WTC11 (cell line): ENCODE results near the gene NLGN3. TPM values are rescaled to one million over a fixed set of nuclear protein-coding genes. Genes with fewer than 3 reads are reported as not detected.

Source experiments
- ATAC-seq: fragments of 200-7000 bp; cut with Tn5 transposase; 2 replicates; pipeline ENCODE4 v1.10.0; 2021; ENCODE audit warnings: mild to moderate bottlenecking, moderate library complexity
- CTCF ChIA-PET: fragments of 300-600 bp; sonication (Branson Sonifier 250); formaldehyde crosslinking; loops from one replicate; lab custom pipeline; 2021; ENCODE audit warnings: antibody characterized with exemption; lab: Charles Lee
- POLR2A ChIA-PET: fragments of 350-600 bp; sonication (Branson Sonifier 250); formaldehyde crosslinking; loops from one replicate; lab custom pipeline; 2021; ENCODE audit warnings: antibody characterized with exemption; lab: Charles Lee
- DNase-seq: peaks from one replicate; pipeline ENCODE4 v3.0.0; 2021; ENCODE audit warnings: low spot score
- H3K27ac Mint-ChIP-seq: 2 replicates; pipeline ENCODE4 v1.8.0; 2021; ENCODE audit warnings: mixed read lengths
- H3K27me3 Mint-ChIP-seq: 2 replicates; pipeline ENCODE4 v1.8.0; 2021; ENCODE audit warnings: low read depth, mild to moderate bottlenecking, moderate library complexity, mixed read lengths
- H3K36me3 Mint-ChIP-seq: 2 replicates; pipeline ENCODE4 v1.8.0; 2021; ENCODE audit warnings: mixed read lengths
- H3K4me1 Mint-ChIP-seq: 2 replicates; pipeline ENCODE4 v1.8.0; 2022; ENCODE audit warnings: mixed read lengths
- H3K4me3 Mint-ChIP-seq: 2 replicates; pipeline ENCODE4 v1.8.0; 2021; ENCODE audit warnings: mild to moderate bottlenecking, moderate library complexity, mixed read lengths
- H3K9me3 Mint-ChIP-seq: 2 replicates; pipeline ENCODE4 v1.8.0; 2021; ENCODE audit warnings: mixed read lengths
- ESRRA ChIP-seq: sonication (generic); formaldehyde crosslinking; IDR thresholded peaks from 2 replicates; pipeline ENCODE4 v1.8.1; 2022; ENCODE audit warnings: mild to moderate bottlenecking, missing genetic modification reagents, borderline replicate concordance
- ETV6 ChIP-seq: sonication (generic); formaldehyde crosslinking; IDR thresholded peaks from 2 replicates; pipeline ENCODE4 v1.8.1; 2022; ENCODE audit warnings: mild to moderate bottlenecking, missing genetic modification reagents
- IRF1 ChIP-seq: sonication (generic); formaldehyde crosslinking; IDR thresholded peaks from 2 replicates; pipeline ENCODE4 v1.8.0; 2023; ENCODE audit warnings: missing genetic modification reagents
- MXD4 ChIP-seq: fragments of 250-450 bp; sonication (Bioruptor Pico); IDR thresholded peaks from 2 replicates; pipeline ENCODE4 v1.8.0; 2021; ENCODE audit warnings: mild to moderate bottlenecking, moderate library complexity, borderline replicate concordance
- NFATC4 ChIP-seq: fragments of 250-450 bp; sonication (Bioruptor Pico); IDR thresholded peaks from 2 replicates; pipeline ENCODE4 v1.9.0; 2021; ENCODE audit warnings: mild to moderate bottlenecking
- OVOL2 ChIP-seq: fragments of 250-450 bp; sonication (Bioruptor Pico); IDR thresholded peaks from 2 replicates; pipeline ENCODE4 v1.9.0; 2021; ENCODE audit warnings: mild to moderate bottlenecking, borderline replicate concordance
- SP1 ChIP-seq: sonication (generic); formaldehyde crosslinking; conservative IDR thresholded peaks from 2 replicates; pipeline ENCODE4 v1.8.1; 2022; ENCODE audit warnings: missing genetic modification reagents
- TCF7 ChIP-seq: sonication (generic); formaldehyde crosslinking; IDR thresholded peaks from 2 replicates; pipeline ENCODE4 v1.8.0; 2022; ENCODE audit warnings: mild to moderate bottlenecking, low read depth, missing genetic modification reagents, moderate library complexity
- TEAD1 ChIP-seq: sonication (generic); formaldehyde crosslinking; IDR thresholded peaks from 2 replicates; pipeline ENCODE4 v1.8.0; 2022; ENCODE audit warnings: mild to moderate bottlenecking, missing genetic modification reagents
- ZNF138 ChIP-seq: sonication (generic); formaldehyde crosslinking; conservative IDR thresholded peaks from 2 replicates; pipeline ENCODE4 v1.8.1; 2022; ENCODE audit warnings: mild to moderate bottlenecking, moderate library complexity, missing genetic modification reagents
- ZNF423 ChIP-seq: fragments of 250-450 bp; sonication (Bioruptor Pico); IDR thresholded peaks from 2 replicates; pipeline ENCODE4 v2.1.2; 2022; ENCODE audit warnings: mild to moderate bottlenecking, moderate library complexity
- total RNA-seq: library from RNA; stranded (reverse); gene quantifications from 3 replicates; pipeline ENCODE4 v1.2.3, GENCODE V29; 2021
- TF ChIP-seq, protein P1 (sequence below): sonication (generic); formaldehyde crosslinking; IDR thresholded peaks from 2 replicates; pipeline ENCODE4 v1.8.1; 2023; ENCODE audit warnings: mild to moderate bottlenecking, missing genetic modification reagents
- TF ChIP-seq, protein P2 (sequence below): sonication (generic); formaldehyde crosslinking; IDR thresholded peaks from 2 replicates; pipeline ENCODE4 v1.8.1; 2023; ENCODE audit warnings: mild to moderate bottlenecking, missing genetic modification reagents, moderate library complexity
- TF ChIP-seq, protein P3 (sequence below): sonication (generic); formaldehyde crosslinking; IDR thresholded peaks from 2 replicates; pipeline ENCODE4 v1.8.1; 2023; ENCODE audit warnings: mild to moderate bottlenecking, moderate library complexity, missing genetic modification reagents
- TF ChIP-seq, protein P4 (sequence below): sonication (generic); formaldehyde crosslinking; conservative IDR thresholded peaks from 2 replicates; pipeline ENCODE4 v1.8.1; 2022; ENCODE audit warnings: mild to moderate bottlenecking, missing genetic modification reagents

The NLGN3 gene
- total RNA-seq, 1 experiment from 2014 or later = 10.8 TPM

- ChIA-PET CTCF (interaction anchor here (0.7 to 1.1 kb wide), 5 partner anchors 9 to 155 kb away, joined by 3 to 6 read pairs (median 4); partner anchors contain the start of genes MED12 and ZMYM3), POLR2A (interaction anchor here (1.0 to 1.2 kb wide), 2 partner anchors 19 to 83 kb away, joined by 3 to 5 read pairs; partner anchors contain the start of gene MED12)
- H3K4me1 Mint-ChIP-seq = peaks cover 52% of the 10 kb centered on the region
- H3K36me3 Mint-ChIP-seq = 0 out of 2 replicates have a peak, but pooled peaks cover 3% of the 10 kb centered on the region
- DNase-seq = peak; percentile 26
- H3K27ac Mint-ChIP-seq = peak overlapping the region; percentile 96
- no peaks in the 10 kb centered on the region; the same call in 1 of the 2 replicates for H3K27me3 Mint-ChIP-seq
- TF ChIP-seq TCF7 (no peak), SP1 (CRISPR knock-in tag) (no peak)
- H3K4me3 Mint-ChIP-seq = peak overlapping the region; percentile 69
- ATAC-seq = no peak; the same call in 1 of the 2 replicates
- H3K9me3 Mint-ChIP-seq = no peaks in the 10 kb centered on the region
Observed at GRCh38 chrX:71098951-71099506, 45.6 kb upstream of the NLGN3 start.

DNA sequence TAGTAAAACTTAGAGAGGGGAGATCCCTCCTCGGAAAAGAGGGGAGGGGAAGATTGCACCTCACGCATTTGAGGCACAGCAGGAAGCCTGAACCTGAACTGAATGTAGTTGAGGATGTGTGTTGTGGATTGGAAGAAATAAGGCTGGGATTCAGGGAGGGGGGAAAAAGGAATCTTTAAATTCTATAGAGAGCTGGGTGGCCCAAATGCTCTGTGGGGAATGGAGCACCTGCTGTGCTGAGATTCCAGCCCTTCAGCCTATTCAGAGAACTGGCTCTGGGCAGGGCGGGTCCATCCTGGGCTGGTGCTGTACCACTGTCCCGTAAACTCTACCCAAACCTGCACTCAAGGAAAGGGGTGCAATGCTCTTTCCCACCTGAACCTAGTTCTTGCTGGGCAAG, 44.9 kb upstream of the NLGN3 start:
- Mint-ChIP-seq H3K36me3 (0 out of 2 replicates have a peak, but pooled peaks cover 3% of the 10 kb centered on the region), H3K27me3 (no peaks in the 10 kb centered on the region; the same call in 1 of the 2 replicates), H3K27ac (peak overlapping the region; percentile 96), H3K4me3 (peak overlapping the region; percentile 69), H3K9me3 (no peaks in the 10 kb centered on the region), H3K4me1 (peaks cover 60% of the 10 kb centered on the region)
- peak; percentile 44 for DNase-seq
- ChIA-PET CTCF (interaction anchor here (0.7 to 1.1 kb wide), 4 partner anchors 10 to 80 kb away, joined by 3 to 6 read pairs (median 4); partner anchors contain the start of gene MED12), POLR2A (interaction anchor here (1.0 to 1.2 kb wide), 2 partner anchors 19 to 83 kb away, joined by 3 to 5 read pairs; partner anchors contain the start of gene MED12)
- peak; percentile 14 for ATAC-seq
- TF ChIP-seq, protein P1, sequence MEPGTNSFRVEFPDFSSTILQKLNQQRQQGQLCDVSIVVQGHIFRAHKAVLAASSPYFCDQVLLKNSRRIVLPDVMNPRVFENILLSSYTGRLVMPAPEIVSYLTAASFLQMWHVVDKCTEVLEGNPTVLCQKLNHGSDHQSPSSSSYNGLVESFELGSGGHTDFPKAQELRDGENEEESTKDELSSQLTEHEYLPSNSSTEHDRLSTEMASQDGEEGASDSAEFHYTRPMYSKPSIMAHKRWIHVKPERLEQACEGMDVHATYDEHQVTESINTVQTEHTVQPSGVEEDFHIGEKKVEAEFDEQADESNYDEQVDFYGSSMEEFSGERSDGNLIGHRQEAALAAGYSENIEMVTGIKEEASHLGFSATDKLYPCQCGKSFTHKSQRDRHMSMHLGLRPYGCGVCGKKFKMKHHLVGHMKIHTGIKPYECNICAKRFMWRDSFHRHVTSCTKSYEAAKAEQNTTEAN = no peak
- peak; percentile 49; the same call in 1 of the 2 replicates for TF ChIP-seq TEAD1
- TF ChIP-seq, protein P2, sequence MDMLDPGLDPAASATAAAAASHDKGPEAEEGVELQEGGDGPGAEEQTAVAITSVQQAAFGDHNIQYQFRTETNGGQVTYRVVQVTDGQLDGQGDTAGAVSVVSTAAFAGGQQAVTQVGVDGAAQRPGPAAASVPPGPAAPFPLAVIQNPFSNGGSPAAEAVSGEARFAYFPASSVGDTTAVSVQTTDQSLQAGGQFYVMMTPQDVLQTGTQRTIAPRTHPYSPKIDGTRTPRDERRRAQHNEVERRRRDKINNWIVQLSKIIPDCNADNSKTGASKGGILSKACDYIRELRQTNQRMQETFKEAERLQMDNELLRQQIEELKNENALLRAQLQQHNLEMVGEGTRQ = no peak
- 0 out of 2 replicates have a peak, but pooled peaks have one; percentile 28 for TF ChIP-seq ETV6
- TF ChIP-seq ZNF423 = 0 out of 2 replicates have a peak, but pooled peaks have one; percentile 5

DNA sequence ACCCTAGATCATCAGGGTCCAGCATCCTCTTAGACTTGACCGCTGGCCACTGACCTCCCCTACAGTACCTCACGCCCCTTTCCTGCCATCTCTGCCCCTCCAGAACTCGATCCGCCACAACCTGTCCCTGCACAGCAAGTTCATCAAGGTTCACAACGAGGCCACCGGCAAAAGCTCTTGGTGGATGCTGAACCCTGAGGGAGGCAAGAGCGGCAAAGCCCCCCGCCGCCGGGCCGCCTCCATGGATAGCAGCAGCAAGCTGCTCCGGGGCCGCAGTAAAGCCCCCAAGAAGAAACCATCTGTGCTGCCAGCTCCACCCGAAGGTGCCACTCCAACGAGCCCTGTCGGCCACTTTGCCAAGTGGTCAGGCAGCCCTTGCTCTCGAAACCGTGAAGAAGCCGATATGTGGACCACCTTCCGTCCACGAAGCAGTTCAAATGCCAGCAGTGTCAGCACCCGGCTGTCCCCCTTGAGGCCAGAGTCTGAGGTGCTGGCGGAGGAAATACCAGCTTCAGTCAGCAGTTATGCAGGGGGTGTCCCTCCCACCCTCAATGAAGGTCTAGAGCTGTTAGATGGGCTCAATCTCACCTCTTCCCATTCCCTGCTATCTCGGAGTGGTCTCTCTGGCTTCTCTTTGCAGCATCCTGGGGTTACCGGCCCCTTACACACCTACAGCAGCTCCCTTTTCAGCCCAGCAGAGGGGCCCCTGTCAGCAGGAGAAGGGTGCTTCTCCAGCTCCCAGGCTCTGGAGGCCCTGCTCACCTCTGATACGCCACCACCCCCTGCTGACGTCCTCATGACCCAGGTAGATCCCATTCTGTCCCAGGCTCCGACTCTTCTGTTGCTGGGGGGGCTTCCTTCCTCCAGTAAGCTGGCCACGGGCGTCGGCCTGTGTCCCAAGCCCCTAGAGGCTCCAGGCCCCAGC, 43.8 kb upstream of the NLGN3 start:
- DNase-seq (no peak), ATAC-seq (no peak)
- CTCF ChIA-PET = interaction anchor here (0.5 to 1.3 kb wide), 2 partner anchors 18 to 180 kb away, joined by 3 to 7 read pairs; partner anchors contain the start of gene MED12
- POLR2A ChIA-PET = interaction anchor here (0.7 kb wide), 1 partner anchor 17 kb away, joined by 4 read pairs; the partner anchor contains the start of gene MED12
- peaks cover 57% of the 10 kb centered on the region for H3K4me1 Mint-ChIP-seq
- H3K9me3 Mint-ChIP-seq = no peaks in the 10 kb centered on the region
- H3K27ac Mint-ChIP-seq = no peak overlapping the region; the same call in 1 of the 2 replicates
- TF ChIP-seq OVOL2 (CRISPR knock-in tag) (no peak), MXD4 (no peak), NFATC4 (CRISPR knock-in tag) (no peak), ESRRA (no peak), ETV6 (no peak), IRF1 (CRISPR knock-in tag) (no peak), ZNF138 (CRISPR knock-in tag) (no peak)
- TF ChIP-seq, protein P3, sequence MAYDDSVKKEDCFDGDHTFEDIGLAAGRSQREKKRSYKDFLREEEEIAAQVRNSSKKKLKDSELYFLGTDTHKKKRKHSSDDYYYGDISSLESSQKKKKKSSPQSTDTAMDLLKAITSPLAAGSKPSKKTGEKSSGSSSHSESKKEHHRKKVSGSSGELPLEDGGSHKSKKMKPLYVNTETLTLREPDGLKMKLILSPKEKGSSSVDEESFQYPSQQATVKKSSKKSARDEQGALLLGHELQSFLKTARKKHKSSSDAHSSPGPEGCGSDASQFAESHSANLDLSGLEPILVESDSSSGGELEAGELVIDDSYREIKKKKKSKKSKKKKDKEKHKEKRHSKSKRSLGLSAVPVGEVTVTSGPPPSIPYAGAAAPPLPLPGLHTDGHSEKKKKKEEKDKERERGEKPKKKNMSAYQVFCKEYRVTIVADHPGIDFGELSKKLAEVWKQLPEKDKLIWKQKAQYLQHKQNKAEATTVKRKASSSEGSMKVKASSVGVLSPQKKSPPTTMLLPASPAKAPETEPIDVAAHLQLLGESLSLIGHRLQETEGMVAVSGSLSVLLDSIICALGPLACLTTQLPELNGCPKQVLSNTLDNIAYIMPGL = no peak
- TF ChIP-seq, protein P4, sequence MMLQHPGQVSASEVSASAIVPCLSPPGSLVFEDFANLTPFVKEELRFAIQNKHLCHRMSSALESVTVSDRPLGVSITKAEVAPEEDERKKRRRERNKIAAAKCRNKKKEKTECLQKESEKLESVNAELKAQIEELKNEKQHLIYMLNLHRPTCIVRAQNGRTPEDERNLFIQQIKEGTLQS (CRISPR knock-in tag) = no peak
- H3K36me3 Mint-ChIP-seq = 0 out of 2 replicates have a peak, but pooled peaks cover 3% of the 10 kb centered on the region
- peak overlapping the region; percentile 69 for H3K4me3 Mint-ChIP-seq
- H3K27me3 Mint-ChIP-seq = no peaks in the 10 kb centered on the region; the same call in 1 of the 2 replicates
